Stimulated activated CD4-positive, alpha-beta T cell treated with anti-CD3 and anti-CD28 coated beads, Interleukin-15, amount 100 ng/mL, for 24 hours (primary cell): ENCODE data around the gene SDR42E2.
"Not testable (repeated sequence)": the region's sequence is repeated elsewhere in the genome, so short reads cannot be mapped to it uniquely, and the experiment has no call there.

ENCODE experiments used
- DNase-seq: peaks from one replicate; pipeline ENCODE4 v3.0.0-alpha.2; 2020

SDR42E2 gene

DNA sequence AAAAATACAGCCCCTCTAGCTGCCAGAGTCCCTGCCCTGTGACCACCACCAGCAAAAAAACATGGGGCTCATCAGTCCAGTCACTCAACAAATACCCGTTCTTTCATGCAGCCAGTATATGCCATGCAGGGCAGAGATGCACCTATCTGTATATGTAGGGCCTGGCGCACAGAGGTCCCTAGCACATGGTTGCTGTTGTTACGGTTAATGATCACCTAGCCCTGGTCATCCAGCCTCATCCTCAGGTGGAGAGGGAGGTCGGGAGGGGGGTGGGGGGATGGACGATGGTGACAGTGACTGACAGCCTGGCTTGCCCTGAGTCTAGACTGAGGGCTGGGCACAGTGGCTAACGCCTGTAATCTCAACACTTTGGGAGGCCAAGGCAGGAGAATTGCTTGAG, 1.5 kb downstream of the SDR42E2 start:
- no peak for DNase-seq

DNA sequence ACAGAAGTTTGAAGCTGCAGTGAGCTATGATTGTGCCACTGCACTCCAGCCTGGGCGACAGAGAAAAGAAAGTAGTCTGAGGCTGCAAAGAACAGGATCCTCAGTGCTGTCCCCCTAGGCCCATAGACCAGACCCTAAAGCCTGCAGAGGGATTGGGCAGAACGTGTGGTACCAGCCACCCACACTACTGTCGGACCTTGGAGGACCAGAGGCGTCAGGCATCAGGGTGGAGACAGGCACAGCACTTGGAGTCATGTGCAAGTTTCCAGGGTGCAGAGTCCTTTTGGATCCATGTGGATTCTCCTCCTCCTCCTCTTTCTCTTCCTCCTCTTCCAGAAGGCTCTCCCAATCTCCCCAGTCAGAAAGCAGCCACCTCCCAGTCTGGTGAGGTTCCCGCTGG, 2.2 kb downstream of the SDR42E2 start:
- no peak for DNase-seq

DNA sequence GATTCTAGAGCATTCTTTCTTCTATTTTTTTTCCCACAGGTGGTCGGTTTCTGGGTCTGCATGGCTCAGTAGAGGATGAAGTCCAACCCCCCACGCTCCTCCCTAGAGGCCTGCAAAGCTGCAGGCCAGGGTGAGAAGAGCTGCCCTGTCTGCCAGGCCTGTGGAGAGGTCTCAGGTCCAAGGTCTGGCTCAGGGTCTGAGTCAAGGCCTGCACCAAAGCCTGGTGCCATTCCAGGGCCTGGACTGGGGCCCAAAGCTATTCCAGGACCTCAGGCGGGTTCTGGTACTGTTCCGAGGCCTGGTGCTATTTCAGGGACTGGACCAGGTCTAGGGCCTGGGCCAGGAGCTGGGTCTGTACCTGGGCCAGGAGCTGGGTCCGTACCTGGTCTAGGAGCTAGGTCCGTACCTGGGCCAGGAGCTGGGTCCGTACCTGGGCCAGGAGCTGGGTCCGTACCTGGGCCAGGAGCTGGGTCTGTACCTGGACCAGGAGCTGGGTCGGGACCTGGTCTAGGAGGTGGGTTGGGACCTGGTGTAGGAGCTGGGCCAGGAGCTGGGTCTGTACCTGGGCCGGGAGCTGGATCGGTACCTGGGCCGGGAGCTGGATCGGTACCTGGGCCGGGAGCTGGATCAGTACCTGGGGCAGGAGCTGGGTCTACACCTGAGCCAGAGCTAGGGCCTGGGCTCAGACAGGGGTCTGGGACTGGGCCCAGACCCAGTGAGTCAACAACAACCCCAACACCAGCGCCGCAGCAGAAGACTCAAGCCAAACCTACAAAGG, 3.4 kb downstream of the SDR42E2 start:
- no peak for DNase-seq

DNA sequence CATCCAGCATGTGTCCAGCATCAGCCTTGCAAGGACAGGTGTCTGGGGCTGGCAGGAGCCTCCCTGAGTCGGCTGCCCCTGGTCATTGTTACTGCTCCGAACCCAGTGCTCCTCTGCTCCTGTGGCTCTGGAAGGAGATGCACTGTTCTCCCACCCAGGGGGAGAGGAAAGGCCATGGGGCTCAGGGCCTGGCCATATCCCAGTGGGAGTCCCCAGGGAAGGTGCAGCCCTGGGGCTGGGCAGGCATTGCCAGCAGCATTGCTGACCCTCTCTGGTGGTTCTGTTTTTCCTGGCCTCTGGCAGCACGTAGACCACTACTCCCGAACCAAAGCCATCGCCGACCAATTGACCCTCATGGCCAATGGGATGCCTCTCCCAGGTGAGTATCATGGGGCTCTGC, 9.6 kb downstream of the SDR42E2 start:
- DNase-seq: no peak

DNA sequence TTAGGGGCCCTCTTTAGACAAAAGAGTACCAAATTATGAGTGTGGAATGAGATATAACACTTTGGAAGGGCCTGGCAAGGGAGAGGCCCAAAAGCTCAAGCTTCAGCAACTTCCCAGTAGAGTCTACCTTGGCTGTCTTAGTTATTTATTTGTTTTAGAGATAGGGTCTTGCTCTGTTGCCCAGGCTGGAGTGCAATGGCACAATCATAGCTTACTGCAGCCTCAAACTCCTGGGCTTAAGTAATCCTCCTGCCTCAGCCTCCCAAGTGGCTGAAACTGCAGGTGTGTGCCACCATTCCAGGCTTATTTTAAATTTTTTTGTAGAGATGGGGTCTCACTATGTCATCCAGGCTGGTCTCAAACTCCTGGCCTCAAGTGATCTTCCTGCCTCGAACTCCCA, 10.3 kb downstream of the SDR42E2 start:
- DNase-seq: not testable (repeated sequence)

DNA sequence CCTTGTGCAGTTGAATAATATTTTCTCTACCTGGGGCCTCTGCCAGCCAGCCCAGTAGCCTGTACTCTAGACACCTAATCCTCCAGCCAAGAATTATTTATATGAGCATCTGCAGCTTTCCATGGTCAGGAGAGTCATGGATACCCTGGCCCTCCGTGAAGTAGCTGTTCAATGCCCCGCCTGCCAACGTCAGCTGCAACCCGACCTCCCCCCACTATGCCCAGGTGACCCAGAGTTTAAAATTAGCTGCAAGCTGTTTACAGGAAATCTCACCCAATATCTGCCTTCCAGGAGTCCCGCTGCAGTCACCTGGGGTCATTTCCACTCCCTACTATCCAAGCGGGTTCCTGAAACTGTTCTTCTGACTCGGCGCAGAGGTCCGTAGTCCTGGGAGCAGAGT, 12.3 kb downstream of the SDR42E2 start:
- no peak for DNase-seq

DNA sequence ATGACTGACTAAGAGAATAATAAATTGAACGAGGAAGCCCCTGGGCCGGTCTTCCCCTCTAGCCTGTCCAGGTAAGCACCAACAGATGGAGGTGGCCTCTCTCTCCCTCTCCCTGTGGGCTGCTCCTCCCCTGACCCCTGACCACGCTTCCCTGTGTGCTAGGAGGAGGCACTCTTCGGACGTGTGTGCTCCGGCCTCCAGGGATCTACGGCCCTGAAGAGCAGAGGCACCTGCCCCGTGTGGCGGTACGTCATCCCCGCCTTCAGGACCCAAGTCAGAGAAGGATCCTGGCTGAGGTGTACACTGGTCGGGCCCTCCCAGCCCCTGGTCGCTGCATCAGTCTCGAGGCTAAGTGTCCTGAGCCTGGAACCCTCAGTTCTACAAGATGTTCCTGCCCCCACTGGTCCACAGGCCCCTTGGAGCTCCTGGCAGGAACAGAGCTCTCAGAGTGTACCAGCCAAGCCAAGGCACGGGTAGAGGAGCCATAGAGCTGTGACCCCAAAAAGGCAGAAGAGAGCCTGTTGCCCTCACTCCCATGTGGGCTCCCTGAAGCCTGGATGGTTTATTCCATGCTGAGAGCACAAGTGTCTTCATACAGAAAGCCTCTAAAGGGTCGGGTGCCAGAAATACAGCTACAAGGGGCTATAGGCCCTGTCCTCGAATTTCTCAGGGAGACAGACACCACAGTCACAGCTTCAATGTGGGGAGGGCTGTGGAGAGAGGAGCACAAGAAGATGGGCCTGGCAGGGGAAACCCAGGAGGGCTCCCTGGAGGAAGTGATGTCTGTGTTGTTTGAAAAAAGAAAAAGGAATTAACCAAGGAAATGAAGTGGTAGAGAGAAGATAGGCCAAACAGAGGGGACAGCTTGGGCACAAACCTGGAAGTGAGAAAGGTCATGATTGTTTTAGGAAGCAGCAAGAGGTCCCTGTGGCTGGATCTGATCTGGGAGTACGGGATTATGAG, 15.9 kb downstream of the SDR42E2 start:
- DNase-seq: no peak

DNA sequence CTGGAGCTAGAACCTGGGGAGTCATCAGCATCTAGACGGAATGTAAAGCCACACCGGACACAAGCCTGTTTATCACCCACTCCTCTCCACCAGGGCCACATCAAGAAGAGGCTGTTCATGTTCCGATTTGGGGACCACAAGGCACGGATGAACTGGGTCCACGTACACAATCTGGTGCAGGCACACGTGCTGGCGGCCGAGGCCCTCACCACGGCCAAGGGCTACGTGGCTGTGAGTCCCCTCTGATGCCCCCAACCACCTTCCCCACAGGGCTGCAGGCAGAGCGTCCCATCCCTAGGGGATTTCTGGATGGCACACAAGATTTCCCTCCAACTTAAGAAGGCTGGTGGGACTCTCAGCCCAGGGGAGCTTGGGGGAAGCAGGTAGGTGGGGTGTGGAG, 19.1 kb downstream of the SDR42E2 start:
- no peak for DNase-seq

DNA sequence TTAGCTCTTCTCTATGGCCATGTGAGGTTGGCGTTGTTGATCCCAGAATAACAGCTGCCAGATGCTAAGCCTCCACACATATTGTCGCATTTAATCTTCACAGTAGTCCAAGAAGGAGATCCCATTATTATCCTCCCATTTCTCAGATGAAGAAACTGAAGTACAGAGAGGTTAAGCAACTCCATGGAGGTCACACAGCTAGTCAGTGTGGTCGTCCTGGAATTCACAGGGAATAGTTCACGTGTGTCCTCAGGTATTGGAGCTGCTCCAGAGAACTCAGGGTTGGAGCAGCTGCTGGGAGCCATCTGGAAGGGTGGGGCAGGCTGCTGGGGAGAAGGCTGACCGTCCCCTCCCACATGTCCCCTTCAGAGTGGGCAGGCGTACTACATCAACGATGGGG, 19.5 kb downstream of the SDR42E2 start:
- DNase-seq: no peak

DNA sequence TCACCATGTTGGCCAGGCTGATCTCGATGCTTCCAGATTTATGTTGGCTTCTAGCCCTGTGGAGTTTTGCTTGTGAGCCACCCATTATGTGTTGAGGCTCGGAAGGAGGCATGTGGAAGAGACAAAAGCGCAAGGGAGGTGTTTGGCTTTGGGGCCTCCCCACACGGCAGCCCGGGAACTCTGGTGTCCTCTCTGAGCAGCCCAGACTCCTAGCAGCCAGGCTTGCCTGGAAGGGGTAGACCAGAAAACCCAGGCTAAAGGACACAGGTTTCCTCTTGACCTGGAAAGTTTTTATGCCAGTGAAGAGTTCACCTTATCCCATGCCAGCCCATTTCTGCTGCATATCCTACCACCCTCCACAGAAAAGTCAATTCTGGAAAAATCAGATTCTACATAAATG, 21.0 kb downstream of the SDR42E2 start:
- DNase-seq: no peak

DNA sequence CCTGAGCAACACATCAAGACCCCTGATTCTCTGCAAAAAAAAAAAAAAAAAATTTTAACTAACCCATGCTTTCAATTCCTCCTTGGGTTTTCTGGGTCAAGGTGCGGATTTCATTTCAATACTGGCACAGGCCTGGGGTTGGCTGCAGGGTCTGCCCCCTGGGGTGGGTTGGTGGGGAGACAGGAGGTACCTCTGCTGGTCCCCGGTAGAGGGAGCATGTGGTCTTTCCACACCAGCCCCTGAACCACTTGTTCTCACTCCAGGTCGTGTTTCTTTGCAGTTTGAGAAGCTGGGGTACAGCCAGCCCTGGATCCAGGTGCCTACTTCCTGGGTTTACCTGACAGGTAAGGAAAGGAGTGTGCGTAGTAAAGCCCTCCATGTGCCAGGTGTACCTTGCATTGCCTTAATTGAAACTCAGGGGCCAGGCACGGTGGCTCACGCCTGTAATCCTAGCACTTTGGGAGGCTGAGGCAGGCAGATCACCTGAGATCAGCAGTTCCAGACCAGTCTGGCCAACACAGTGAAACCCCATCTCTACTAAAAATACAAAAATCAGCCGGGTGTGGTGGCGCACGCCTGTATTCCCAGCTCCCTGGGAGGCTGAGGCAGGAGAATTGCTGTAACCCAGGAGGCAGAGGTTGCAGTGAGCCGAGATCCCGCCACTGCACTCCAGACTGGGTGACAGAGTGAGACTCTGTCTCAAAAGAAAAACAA, 21.8 kb downstream of the SDR42E2 start:
- no peak for DNase-seq

DNA sequence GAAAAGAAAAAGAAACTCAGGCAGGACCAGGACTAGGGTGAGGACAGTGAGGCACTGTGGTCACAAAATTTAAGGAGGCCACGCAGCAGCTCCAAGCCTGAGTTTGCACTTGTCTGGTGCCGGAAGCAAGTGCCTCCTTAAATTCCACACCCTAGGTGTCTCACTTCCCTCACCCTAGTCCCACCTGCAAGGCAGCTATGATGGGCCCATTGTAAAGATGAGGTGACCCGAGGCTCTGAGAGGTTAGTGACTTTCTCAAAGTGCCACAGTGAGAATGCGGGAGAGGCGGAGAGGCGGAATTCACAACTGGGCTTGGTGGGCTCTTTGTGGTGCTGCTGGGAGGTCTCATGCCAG, 22.3 kb downstream of the SDR42E2 start:
- no peak for DNase-seq

DNA sequence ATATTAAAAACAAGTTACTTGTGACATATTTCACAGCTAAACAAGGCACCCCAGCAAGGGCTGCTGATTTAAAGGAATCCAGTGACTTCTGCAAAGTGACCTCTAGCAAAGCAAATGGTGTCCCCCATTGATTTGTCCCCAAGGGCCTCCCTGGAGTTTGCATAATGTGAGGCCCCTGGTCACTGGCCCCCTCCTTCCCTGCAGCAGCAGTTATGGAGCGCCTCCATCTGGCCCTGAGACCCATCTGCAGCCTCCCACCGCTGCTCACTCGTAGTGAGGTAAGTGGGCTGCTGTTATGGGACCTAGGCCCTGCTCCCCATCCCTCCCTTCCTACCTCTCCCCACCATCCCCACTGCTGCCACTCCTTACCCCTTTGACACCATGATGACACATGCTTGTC, 24.2 kb downstream of the SDR42E2 start:
- DNase-seq: no peak

DNA sequence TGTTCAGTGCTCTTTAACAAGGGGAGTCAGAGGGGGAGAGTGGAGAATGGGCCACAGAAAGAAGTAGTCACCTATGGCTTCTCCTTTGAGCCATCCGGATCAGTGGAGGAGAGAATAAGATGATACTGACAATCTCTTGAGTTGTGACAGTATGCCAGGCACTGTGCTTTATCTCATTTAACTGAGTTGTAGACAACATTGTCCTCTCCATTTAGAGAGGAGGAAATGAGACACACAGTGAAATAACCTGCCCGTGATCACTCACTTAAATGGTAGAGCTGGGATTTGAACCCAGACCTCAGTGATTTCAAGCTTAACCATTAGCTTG, 25.9 kb downstream of the SDR42E2 start:
- no peak for DNase-seq

DNA sequence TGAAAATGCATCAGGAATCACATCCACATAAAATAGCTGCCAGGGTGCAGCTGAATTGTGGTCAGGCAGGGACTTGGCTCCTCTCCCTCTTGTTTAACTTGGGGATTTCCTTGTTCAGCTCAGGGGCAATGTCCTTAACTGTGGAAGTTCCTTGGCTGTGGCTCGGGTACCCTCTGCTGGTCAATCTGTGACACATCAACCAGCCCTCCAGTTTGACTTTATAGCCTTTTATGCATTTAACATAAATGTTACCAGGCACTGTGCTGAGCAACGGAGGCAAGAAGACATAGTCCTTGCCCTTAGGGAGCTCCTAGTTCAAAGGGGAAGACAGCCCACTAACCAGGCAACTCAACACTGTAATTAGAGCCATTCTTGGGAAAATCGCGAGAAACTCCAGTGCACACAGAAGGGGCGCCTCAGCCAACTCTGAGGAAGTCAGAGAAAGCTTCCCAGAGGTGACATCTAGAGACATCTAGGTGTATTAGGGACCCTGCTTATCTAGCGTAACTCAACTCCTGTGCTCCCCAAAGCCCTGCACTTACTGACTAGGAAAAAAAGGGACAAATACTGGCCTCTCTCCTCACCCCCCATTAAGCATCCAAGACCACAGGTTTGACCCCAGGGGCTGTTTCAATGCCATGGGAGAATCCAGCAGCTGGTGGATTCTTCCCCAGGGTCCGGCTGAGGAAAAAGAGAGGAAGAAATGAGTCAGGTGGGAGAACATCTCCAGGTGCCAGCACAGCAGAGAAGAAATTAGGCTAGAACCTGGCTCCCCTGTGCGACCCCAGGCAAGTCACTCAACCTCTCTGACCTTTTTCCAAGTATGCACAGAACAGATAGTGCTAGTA, 26.5 kb downstream of the SDR42E2 start:
- DNase-seq: peak; percentile 69

DNA sequence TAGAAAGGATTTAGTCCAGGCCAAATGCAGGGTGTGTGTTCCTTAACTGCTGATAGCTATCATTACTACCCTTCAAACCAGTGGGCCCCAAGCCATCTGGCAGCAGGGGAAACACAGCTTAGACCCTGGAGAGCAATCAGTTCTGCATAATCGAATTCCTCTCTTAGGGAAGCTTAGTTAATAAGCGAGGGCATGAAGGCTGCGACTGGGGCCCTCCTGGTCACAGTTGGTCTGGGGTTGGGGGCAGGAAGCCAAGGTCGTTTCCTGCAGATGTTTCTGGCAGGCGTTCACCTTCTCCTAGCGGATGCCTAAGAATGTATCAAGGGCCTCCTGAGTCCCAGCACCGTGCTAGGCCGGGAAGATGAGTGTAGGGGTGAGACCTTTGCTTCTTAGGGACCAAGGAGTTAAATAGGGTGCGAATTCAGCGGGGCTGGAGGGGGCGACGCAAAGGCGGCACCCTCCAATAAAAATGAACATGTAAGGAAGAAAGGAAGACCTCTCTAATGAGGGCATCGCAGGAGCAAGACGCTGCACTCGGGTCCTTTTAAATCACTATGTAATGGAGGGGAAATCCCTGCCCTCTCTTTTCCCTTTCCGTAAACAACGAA, 27.3 kb downstream of the SDR42E2 start:
- no peak for DNase-seq

DNA sequence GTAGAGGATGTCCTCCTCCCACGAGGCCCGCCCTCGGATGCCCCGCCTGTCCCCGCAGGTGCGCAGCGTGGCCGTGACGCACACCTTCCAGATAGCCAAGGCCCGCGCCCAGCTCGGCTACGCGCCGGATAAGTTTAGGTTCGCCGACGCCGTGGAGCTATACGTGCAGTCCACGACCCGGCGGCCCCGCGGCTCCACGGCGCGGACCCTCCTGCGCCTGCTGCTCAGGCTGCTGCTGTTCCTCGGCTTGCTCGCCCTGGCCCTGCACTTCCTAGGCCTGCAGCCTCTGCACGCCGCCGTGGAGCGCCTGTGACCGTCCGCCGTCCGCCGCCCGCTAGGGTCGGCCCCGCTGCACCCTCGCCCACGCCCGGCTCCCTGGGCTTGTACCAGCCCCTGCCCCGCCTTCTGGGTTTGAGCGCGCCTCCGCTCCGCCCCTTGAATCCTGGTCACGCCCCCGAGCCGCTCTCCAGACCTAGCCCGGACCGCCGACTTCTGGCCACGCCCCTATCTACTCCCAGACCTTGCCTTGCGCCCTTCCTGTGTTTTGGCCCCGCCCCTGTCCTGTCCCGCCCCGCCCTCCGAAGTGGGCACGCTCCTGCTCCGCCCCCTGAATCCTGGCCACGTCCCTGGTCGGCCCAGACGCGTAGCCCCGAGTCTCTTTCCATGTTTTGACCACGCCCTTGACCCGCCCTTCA, 27.9 kb downstream of the SDR42E2 start:
- peak; percentile 99 for DNase-seq

DNA sequence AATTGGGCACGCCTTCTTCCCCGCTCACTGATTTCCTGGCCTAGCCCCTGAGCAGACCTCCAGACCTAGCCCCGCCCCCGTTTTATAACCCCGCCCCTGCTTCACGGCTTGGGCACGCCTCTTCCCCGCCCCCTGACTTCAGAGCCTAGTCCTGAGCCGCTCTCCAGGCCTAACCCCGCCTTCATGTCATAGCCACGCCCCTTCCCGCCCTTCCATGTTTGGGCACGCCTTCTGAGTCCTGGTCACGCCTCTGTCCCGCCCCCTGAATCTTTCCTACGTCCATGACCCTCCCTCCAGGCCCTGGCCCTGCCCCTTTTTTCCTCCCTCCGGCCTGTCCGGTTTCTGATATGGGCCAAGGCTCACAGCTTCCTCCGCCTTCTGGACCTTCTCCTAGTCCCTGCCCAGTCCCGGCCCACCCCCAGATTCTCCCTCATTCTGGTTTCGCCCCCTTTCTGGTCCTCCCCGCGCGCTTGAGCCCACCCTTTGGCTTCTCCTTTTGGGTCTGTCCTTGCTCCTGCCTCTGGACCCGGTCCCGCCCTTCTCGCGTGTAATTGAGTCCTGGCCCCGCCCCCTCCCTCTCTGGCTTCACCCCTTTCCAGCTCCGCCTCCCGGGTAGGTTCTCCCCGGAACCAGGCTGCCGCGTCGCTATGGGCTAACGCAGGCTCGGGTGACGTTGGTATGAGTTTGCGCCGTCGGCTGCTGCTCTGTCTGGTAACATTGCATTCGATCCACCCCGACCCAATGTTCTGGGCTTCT, 28.6 kb downstream of the SDR42E2 start:
- peak; percentile 100 for DNase-seq

DNA sequence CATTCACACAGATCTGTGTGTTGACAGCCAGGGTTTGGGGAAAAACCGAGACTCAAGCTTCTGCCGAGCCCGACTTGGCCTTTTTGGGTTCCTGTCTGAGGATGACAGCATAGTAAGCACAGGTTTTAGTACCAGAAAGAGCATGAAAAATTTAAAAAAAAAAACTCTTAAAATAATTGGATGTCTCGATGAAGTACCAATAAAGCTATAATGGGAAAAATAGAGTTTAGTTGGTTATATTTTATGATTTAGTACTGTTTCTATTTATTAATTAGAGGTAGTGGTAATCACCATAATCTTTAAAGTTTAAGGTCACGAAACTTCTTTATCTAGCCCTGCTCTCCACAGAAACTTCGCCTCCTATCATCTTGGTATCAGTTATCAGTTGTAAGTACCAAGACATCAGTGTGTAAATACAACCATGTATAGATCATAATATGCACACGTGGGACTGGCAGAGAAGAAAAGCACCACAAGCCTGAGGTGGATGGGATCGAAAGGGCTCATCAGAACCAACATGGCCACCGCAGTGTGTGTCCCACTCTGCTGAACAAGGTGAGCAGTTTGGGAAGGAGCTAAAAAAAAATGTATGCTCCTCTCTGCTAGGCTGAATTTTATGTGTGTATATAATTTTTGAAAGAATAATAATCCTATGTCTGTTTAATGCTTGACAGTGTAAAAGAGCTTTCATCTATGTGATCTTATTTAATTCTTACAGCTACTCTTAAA, 29.4 kb downstream of the SDR42E2 start:
- peak; percentile 49 for DNase-seq
